HG03139 (cell line): ENCODE data around the gene HEY2.
"Not testable (repeated sequence)": the region's sequence is repeated elsewhere in the genome, so short reads cannot be mapped to it uniquely, and the experiment has no call there.

ENCODE experiments used
- ATAC-seq: cut with Tn5 transposase; IDR thresholded peaks from one replicate; pipeline ENCODE4 v1.9.1; 2021; ENCODE audit not compliant: unreplicated experiment

The HEY2 gene

DNA sequence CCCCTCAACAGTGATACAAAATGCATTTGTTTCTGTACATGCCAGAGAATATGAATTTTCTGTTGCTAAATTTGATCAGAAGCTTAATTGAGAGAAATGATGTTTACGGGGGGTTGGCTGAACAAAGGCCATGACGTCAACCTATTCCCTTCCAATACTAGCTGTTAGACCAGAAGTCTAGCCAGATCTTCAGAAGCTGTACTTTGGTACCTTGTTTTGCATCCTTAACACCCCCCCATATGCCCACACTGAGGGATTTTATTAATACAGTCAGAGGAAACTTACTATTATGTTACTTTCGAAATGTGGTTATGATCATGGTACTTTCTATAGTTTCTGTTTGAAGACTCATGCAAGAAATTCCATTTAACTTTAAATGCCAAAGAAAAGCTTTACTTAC, 44.4 kb downstream of the HEY2 start:
- ATAC-seq: no peak

DNA sequence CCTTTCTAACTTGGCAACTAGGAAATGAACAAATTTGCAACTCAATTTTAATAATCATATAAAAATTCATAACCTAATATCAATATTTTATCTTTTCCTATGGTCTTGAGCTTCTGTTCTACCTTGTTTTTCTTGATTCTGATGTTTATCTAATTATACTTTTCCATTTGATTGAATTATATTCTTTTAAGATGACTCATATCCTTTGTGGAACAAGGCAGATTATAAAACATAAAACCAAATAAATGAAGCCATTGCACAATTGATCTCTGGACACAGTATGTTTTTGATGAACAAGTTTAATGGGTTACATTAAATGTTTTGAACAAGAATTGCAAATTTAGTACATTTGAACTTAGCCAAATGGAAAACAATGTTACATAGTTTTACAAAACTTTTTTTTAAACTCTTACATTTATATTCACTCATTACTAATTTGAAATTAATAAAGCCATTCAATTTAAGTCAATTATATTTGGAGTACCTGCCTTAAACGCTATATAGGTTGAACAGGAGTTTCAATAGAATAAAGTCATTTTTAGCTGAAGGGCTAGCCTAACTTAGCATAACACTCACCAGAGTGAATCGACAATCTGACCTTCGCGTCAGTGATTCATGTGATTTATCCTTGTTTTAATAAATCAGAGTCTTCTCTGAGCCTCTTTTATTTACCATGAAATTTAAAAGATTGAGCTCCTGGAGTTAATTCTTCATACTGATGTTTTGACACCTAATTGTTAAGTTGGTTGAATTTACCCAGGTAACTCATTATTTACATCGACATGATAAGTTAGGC, 45.1 kb downstream of the HEY2 start:
- no peak for ATAC-seq

DNA sequence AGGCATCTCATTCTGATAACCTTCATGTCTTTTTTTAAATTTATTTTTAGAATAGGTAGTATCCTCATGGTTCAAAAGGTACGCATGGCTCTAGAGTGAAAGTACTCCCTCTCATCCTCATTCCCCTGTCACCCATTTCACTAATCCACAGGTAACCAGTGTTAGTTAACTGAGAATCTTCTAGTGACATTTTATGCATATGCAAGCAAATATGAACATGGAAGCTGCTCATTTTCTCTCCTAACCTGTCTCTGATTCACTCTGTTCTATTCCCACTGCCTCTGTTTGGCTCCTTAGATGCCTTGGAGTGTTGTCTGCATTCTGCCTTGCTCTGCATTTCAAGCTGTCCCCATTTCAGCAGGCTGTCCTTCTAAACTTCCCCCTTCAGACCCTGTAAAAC, 45.9 kb downstream of the HEY2 start:
- no peak for ATAC-seq

- ATAC-seq: no peak
These were observed 47.9 kb downstream of the HEY2 start for GRCh38 chr6:125797120-125797885.

- no peak for ATAC-seq
These were observed 48.5 kb downstream of the HEY2 start for GRCh38 chr6:125797886-125798444.

DNA sequence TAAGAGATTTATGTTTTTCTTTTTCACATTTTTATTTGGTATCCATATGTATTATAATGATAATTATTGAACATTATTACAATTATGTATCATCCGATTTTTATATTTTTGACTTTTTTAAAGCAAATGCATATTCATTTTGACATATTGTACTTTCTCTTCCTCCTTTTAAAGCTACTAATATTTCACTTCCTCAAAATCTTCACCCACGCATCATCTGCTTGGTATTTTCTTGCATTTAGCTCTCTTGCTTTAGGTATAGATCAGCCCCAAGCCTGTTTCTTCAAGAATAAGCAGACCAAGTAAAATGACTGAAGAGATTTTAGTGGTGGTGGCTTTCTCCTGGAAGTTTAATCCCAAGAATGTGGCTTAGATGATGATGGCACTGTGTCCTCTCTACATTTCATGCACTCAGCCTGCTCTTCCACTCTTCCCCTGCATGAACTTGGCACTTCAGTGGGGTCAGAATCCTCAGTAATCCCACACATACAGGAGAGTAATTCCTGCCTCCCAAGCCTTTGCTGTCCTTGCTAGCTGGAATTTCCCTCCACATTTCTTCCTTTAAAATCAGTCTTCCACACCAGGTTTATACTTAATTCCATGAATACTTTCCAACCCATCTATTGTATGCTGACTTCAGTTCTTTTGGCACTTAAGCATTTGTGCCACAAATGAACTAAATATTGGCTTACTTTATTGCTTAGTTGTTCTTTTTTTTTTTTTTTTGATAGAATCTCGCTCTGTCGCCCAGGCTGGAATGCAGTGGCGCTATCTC, 49.5 kb downstream of the HEY2 start:
- peak; percentile 80 for ATAC-seq

DNA sequence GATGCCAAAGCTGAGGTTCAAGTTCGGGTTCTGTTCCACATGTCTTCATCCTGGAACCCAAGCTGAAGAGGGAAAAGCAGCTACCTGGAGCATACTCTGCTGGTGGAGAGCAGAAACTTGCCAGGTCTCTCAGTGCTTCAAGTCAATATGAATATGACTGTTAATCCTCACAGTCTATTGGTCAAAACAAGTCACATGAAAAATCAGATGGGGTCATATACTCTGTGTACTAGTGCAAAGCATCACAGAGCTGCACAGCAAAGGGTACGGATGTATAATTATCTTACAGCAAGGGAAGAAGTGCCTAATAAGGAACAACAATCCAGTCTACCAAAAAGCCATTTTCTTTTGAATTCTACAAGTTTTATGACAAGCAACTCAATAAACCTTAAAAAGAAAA, 53.0 kb downstream of the HEY2 start:
- no peak for ATAC-seq

DNA sequence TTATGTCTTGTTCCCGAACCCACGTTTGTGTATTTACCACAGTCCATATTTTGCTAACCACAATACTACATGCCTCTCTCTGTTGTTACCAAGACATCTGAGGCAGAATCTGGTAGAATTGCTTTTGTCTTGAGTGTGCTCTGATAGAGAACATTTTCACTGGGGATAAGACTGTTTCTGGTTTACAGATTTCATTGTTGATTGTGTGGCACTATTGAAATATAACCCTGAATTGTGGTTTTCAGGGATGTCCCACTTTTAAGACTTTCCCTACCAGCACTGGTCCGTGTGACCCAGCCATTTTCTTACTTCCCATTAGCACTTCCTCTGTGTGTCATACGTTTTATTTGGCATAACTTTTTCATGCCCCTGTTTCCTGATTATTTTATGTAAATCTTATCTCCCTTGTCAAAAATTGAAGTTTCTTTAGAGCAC, 53.5 kb downstream of the HEY2 start:
- no peak for ATAC-seq

DNA sequence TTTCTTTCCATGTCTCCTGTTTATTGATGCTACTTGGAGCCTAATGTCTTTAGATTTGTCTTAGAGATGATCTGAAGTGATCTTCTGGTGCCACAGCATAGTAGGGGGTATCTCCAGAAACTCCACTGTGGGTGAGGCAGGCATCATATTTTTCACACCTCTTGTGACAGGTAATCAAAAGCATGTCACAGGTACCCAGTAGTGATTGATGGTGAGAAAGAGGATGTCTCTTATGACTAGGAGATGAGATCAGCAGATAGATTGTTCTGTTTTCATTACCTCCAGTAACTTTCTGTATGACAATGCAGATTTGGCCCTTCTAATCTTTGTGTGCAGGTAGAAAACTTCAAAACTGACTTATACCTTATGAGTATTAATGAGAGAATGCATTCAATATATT, 54.8 kb downstream of the HEY2 start:
- peak; percentile 56 for ATAC-seq

DNA sequence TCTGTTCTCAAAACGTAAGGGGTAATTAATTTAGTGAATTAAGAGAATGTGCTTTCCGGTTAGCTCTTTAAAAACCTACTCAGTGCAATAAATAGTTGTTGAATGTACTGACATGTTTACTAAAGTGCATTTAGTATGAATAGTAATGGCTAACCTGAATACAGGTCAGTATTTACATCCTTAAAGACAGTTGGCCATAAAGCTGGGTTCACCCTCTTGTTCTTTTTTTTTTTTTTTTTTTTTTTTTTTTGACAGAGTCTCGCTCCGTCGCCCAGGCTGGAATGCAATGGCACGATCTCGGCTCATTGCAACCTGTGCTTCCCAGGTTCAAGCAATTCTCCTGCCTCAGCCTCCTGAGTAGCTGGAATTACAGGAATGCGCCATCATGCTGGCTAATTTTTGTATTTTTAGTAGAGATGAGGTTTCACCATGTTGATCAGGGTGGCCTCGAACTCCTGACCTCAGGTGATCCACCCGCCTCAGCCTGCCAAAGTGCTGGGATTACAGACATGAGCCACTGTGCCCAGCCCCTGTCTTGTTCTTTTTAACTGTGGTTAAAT, 55.5 kb downstream of the HEY2 start:
- ATAC-seq: not testable (repeated sequence)

GRCh38 chr6:125806813-125807212, 57.4 kb downstream of the HEY2 start:
- ATAC-seq: no peak

- peak; percentile 31 for ATAC-seq
These were observed 57.9 kb downstream of the HEY2 start for GRCh38 chr6:125807293-125807692.

DNA sequence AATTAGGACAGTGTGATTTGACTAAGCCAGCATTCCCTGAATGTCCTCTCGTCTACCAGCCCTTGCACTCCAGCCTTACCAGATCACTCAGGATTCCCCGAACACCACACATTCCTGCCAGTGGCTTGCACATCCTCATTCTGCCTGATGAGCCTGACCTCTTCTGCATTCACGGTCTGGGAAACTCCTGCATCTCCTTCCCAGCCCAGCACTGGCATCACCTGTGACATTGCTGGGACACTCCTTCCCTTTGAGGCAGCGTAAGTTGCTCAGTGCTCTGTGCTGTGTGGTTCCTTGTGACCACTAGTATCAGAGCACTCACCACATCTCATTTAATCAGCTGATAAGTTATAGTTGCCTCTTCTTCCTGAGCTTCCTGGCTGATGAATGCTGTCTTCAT, 58.6 kb downstream of the HEY2 start:
- ATAC-seq: no peak

DNA sequence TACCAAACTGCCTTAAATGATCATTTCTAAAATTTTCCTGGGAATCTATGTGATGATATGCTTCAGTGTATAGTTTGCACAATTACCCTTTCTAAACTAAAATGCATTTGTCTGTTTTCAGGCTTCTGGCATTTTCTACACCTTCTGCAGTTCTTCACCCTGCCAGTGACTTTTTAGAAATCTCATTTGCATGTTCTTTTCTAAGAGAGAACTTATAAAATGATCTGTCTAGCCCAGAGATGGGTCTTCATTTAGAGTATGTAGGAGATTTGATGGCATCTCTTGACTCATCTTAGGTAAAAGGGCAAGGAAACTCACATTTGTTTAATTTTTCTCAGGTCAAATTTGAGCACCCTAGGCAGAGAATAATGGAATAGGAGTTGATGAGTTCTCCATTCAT, 59.2 kb downstream of the HEY2 start:
- ATAC-seq: no peak

- no peak for ATAC-seq
These were observed 60.2 kb downstream of the HEY2 start for GRCh38 chr6:125809570-125810170.

GRCh38 chr6:125810445-125810844, 61.0 kb downstream of the HEY2 start:
- no peak for ATAC-seq
